GM06990 (cell line): ENCODE data around the gene VAV2.

Experiments used
- DNase-seq: peaks from one replicate; pipeline ENCODE4 v3.0.0-alpha.2; 2011; ENCODE audit not compliant: insufficient read length; ENCODE audit errors: extremely low read depth
- H3K27me3 ChIP-seq: replicated peaks from 2 replicates; pipeline ENCODE4 v1.6.0; 2011; ENCODE audit warnings: low read length; ENCODE audit not compliant: control insufficient read depth, insufficient read depth
- H3K36me3 ChIP-seq: 2 replicates; pipeline ENCODE4 v1.5.1; 2011; ENCODE audit warnings: low read length; ENCODE audit not compliant: control insufficient read depth, insufficient read depth
- H3K4me3 ChIP-seq: replicated peaks from 2 replicates; pipeline ENCODE4 v1.5.1; 2011; ENCODE audit warnings: low read depth, mild to moderate bottlenecking, control low read depth, low read length
- TF ChIP-seq, protein P1 (sequence below): IDR thresholded peaks from 2 replicates; pipeline ENCODE4 v1.5.1; 2011; ENCODE audit warnings: low read length, control low read depth, mild to moderate bottlenecking, inconsistent platforms; ENCODE audit not compliant: insufficient read depth, poor library complexity, severe bottlenecking

The VAV2 gene

DNA sequence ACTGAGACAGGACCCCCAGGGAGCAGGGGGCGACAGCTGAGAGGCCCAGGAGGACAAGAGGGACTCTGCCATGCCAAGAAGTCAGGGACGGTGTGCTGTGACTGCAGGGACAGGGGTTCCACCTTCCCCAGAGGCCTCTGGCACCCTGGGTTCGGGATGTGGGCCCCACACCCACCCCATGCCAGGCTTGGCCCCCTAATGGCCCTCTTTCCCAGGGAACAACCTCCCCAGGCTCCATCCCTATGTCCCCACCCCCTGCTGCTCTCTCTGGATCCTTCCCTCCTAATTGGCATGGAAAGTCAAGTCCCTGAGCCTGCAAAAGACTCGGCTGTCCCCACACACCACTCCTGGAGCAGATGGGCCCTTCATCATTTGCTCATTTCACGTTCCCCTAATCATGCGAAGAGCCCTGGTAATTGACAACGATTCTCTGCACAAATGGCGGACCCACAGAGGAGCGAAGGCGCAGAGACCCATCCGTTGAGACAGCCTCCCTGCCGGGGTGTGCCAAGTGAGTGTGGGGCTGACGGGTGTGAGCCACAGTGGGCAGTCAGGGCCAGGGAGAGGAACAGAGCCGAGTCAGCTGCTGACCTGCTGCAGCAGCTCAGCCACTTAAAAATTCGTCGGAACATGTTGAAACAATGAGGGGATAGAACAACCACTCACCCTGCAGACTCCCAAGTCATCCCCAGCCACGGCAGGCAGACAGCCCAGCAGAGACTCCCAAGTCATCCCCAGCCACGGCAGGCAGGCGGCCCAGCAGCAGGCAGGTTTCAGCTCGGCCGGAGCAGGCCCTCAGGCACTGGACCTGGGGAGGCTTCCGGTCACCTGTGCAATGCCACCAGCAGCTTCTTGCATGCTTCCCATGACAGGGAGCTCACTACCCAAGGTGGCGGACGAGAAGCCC, 109.0 kb downstream of the VAV2 start:
- TF ChIP-seq, protein P1, sequence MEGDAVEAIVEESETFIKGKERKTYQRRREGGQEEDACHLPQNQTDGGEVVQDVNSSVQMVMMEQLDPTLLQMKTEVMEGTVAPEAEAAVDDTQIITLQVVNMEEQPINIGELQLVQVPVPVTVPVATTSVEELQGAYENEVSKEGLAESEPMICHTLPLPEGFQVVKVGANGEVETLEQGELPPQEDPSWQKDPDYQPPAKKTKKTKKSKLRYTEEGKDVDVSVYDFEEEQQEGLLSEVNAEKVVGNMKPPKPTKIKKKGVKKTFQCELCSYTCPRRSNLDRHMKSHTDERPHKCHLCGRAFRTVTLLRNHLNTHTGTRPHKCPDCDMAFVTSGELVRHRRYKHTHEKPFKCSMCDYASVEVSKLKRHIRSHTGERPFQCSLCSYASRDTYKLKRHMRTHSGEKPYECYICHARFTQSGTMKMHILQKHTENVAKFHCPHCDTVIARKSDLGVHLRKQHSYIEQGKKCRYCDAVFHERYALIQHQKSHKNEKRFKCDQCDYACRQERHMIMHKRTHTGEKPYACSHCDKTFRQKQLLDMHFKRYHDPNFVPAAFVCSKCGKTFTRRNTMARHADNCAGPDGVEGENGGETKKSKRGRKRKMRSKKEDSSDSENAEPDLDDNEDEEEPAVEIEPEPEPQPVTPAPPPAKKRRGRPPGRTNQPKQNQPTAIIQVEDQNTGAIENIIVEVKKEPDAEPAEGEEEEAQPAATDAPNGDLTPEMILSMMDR, result no peak
- no peaks in the 10 kb centered on the region for H3K27me3 ChIP-seq
- DNase-seq, result no peak
- H3K36me3 ChIP-seq, result peaks cover 7% of the 10 kb centered on the region
- H3K4me3 ChIP-seq, result no peak overlapping the region

GRCh38 chr9:133881671-133882381, 110.3 kb downstream of the VAV2 start:
- Histone ChIP-seq H3K4me3 (no peak overlapping the region), H3K36me3 (peaks cover 7% of the 10 kb centered on the region), H3K27me3 (no peaks in the 10 kb centered on the region)
- TF ChIP-seq, protein P1, result no peak
- no peak for DNase-seq

DNA sequence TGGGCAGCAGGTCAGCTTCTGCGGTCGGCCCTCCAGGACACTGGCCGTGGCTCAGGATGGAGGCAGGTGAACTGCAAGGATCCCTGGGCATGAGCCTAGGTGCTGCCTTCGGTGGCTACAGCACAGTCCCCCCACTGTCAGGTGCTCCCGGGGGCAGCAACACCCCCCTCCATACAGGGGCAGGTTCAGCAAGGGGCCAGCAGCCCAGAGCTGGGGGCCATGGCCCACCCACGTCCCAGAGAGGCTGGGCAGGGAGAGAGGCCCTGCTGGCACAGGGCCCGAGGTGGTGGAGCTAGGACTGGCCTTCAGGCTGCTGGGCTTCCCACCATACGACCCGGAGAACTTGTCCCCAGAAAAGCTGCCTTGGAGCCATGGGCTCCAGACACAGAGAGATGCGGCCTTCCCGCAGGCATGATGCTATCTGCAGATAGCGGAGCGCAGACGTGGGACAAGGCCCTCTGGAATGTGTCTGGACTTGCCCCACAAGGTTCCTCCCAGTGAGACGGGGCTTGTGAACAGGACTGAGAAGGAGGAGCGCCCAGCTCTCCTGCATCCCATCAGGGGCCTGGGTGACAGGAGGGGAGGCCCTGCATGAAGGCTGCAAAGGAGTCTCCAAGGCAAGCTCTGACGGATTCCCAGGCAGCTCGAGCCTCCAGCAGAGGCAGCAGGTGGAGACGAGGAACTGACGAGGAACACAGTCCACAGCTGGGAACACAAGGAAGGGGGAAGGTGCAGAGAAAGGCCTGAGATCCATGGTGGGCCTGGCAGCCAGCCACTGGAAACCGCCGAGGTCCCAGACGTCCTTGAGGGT, 111.1 kb downstream of the VAV2 start:
- Histone ChIP-seq H3K36me3 (peaks cover 7% of the 10 kb centered on the region), H3K27me3 (no peaks in the 10 kb centered on the region), H3K4me3 (no peak overlapping the region)
- TF ChIP-seq, protein P1, result no peak
- DNase-seq, result no peak

- no peak overlapping the region for H3K4me3 ChIP-seq
- TF ChIP-seq, protein P1, result no peak
- H3K36me3 ChIP-seq, result peaks cover 7% of the 10 kb centered on the region
These were observed 112.0 kb downstream of the VAV2 start for GRCh38 chr9:133880136-133880535.

DNA sequence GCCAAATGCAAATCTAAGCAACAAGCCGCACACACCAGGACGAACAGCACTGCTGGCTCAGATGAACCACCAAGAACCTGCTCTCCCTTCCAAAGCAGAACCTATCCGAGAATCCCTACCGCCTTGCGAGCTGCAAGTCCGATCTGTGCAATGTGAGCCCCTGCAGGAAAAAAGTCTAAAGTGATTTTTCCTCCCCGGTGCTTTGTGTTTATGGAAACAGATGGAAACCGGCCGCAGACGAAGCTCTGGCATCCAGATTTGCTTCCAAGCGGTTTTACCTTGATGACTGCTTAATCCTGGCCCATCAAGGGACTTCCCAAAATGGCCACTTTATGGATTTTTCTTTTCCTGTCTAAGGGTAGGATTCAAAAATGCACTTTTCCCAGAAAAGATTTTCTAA, 112.5 kb downstream of the VAV2 start:
- Histone ChIP-seq H3K36me3 (peaks cover 7% of the 10 kb centered on the region), H3K4me3 (no peak overlapping the region), H3K27me3 (no peaks in the 10 kb centered on the region)
- TF ChIP-seq, protein P1, result no peak
- DNase-seq, result no peak

More at GRCh38 chr9:133880136-133880535, 112.0 kb downstream of the VAV2 start:
- no peaks in the 10 kb centered on the region for H3K27me3 ChIP-seq
- no peak for DNase-seq
